GM21576 (cell line): ENCODE results near the gene CCNT1.
"Not testable (repeated sequence)": the region's sequence is repeated elsewhere in the genome, so short reads cannot be mapped to it uniquely, and the experiment has no call there.

Source experiments
- ATAC-seq: cut with Tn5 transposase; IDR thresholded peaks from one replicate; pipeline ENCODE4 v1.9.1; 2021; ENCODE audit warnings: mild to moderate bottlenecking, moderate library complexity; ENCODE audit not compliant: unreplicated experiment

The CCNT1 gene

DNA sequence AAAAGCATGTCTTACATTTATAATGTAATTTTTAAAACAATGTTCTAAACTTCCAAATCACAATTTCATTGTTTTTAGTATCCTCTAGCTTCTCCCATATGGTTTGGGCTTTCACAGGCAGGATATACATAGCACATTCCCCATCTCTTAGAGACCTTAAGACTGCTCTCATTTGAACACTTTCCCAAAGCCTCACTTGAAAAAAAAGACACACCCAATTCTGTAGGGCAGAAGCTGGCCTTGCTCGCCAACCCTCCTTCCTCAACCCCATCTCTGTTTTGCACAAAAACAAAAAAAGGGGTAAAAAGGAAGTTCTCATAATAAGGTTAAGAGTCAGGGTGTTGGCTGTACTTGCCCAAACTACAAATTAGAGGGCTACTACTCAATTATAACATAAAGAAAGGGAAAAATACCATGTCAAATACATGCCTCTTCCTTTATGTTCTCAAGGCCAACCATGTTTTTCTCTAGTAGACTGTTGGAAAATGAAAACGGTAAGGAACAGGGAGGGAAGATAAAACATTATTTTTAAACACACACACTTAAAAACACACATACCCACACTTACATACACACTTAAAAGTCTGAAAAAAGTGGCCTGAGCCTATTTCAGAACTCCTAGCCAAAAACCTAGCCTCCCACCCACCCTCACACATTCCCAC, 24.6 kb downstream of the CCNT1 start:
- no peak for ATAC-seq

DNA sequence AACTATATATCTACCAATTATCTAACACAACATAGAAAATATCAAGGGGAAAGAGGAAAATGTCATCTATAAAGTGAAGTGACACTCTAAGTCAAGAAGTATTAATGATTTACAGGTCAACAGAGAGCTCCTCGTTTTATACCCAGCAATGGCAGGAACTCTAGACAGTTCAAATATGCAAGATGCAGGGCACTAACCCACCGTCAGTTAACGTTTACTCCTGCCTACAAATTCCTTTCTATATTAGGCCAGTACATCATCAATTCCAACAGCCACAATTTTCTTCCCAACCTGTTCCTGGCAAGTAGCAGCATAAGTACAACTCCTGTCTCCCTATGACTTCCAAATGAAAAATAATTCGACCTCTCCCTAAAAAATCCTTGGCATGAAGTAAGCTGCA, 25.5 kb downstream of the CCNT1 start:
- no peak for ATAC-seq

DNA sequence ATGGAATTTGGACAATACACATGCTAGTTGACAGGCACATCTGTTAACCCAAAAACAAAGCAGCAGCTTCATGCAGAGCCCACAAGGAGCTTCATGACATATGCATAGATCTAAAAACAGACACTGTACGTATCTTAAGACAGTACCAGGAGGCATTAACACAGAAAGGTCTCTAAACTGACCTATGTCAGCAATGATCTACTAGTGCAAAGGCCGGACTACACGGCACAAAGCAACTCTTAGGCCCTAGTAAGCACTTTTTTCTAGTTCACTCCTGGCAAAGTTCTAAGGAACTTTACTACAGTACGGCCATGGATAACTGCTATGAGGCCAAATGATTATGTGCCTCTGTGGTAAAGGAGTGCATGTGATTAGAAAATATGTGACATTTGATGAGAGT, 26.1 kb downstream of the CCNT1 start:
- no peak for ATAC-seq

DNA sequence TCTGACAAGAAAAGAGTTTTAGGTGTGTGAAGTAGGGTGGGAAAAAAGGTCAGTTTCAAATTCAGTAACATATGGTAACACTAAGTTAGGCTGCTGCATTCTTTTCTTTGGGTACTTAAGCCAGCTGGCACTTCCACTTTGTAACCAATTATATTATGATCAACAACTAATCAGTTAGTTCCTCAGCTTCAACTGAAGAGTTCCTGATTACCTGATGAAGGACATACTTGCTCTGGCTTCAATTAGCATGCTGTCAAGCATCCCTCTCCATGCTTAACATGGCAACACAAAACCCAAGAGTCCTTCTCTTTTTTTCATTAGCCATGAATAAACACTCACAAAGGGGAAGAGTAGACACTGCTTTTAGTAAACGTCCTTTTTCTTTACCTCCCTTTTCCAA, 27.7 kb downstream of the CCNT1 start:
- ATAC-seq = no peak

DNA sequence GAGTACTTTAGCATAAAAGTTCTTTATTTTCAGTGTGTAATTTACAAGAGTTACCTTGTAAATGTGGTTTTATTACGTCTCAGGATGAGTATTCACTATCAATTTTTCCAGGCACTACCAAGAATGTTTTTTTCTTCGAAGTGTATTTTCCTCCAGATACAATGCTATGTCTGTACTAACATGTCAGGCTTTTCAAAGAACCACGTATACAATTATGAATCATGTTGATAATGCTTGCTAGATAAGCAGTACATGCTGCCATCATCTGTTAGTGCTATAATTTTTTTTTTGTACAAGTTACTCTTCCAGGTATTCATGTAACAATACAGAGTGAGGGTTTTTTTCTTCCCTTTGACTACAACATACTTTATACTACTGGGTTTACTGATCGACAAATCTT, 28.9 kb downstream of the CCNT1 start:
- no peak for ATAC-seq

DNA sequence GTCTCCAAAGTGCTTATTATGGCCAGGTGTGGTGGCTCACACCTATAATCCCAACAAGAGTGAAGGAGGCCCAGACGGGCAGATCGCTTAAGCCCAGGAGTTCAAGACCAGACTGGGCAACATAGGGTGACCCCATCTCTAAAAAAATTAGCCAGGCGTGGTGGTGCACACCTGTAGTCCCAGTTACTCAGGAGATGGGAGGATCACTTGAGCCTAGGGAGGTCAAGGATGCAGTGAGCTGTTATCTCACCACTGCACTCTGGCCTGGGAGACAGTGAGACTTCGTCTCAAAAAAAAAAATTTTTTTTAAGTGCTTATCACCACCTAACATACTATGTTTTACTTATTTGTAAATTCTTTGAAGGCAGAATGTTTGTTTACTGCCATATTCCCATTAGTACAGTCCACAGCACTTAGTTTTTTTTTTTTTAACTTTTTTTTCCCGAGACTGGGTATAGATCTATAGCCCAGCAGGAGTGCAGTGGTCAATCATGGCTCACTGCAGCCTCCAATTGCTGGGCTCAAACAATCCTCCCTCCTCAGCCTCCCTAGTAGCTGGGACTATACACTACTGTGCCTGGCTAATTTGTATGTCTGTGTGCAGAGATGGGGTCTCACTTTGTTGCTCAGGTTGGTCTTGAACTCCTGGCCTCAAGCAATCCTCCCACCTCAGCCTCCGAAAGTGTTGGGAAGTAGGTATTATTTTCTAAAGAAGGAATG, 29.7 kb downstream of the CCNT1 start:
- ATAC-seq = no peak

DNA sequence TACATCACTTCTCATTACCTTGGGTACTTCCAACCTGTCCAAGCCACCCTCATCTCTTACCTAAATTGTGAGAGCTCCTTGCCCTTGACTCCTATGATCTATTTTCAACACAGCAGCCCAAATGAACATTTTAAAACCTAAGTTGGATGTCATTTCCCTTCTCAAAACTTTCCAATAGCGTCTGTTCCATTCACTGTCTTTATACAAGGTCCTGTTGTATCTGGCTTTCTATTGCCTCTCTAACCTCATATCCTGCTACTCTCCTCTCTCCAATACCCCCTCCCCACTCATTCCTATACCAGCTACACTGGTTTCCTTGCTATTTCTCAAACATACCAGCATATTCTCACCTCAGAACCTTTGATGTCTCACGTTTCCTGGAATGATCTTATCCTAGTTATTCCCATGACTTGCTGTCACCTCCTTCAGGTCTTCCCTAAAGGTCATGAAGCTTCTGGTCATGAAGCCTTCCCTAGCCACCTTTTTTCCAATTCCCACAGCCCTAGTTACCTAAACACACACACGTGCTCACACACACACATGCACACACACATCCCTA, 30.4 kb downstream of the CCNT1 start:
- no peak for ATAC-seq

DNA sequence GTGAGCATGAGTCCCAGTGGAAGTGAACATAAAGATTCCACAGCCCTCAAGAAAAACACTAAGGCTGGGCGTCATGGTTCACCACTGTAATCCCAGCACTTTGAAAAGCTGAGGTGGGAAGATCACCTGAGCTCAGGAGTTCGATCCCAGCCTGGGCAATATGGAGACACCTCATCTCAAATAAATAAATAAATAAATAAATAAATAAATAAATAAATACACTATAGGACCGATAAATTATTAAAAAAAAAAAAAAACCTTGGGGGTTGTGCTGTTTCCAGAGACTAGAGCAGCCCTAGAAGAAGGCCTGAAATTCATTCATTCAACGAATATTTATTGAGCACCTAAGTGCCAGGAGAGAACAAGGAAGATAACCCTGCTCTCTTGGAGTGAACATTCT, 33.0 kb downstream of the CCNT1 start:
- ATAC-seq = no peak

DNA sequence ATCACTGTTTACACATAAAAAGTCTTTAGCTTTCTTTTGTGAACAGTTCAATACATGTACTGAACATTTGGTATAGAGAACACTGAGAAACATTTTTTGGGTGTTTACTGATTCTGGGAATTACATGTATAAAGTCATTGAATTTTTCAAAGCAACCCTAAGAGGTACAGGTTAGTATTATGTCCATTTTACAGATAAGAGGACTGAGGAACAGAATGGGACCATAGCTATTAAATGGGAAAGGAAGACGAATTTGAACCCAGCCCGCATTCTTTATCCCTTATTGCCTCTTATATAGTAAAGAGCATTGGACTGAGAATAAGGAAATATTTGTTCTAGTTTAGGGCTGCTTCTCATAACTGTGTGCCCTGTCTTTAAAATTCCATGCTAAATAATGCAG, 33.6 kb downstream of the CCNT1 start:
- ATAC-seq = no peak

DNA sequence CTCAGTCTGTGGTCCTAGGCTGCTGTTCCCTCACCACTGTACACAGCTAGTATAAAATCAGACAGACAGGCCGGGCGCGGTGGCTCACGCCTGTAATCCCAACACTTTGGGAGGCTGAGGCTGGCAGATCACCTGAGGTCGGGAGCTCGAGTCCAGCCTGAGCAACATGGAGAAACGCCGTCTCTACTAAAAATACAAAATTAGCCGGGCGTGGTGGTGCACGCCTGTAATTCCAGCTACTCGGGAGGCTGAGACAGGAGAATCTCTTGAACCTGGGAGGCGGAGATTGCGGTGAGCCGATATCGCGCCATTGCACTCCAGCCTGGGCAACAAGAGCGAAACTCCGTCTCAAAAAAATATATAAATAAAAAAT, 34.0 kb downstream of the CCNT1 start:
- not testable (repeated sequence) for ATAC-seq

DNA sequence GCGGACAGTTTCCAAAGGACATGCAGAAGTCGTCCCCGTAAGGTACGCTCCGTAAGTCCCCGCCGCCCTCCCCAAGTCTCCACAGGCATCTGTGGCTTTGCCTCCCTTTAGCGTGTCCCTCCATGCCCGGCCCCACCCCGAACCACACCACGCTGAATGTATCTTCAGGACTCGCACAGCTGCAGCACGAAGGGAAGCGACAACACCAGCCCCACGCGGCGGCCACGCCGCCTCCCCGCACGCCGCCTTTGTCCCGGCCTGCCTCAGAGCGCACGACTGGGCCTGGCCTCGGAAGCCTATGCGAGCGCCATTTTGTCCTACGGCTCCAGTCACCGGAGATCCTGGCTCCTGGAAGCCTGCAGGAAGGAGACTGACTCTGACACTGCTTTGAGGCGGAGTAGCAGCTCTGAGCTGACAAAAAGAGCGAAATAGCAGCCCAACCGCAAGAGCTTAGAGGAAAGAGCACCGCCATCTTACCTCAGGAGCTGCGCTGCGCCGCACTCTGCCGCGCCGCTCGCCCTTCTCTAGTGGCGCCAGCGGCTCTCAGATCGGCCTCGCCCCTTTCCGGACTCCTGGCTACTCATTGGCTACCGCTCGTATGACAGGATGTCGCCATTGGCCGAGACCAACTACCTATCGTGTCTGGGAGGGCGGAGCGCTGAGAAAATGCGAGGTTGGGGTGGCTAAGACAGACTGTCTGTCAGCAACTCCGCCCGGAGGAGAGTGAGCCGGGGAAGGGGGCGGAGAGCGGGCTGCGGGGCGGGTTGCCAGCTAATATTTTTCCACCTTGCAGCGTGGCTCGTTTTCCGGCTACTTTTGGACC, 34.6 kb downstream of the CCNT1 start, which contains the start of gene KANSL2:
Gene KANSL2 (minus strand): TSS at position 529 of the 823 bp plus-strand sequence. CDS start 606 bp downstream, outside the sequence.
- ATAC-seq = peak; percentile 98

DNA sequence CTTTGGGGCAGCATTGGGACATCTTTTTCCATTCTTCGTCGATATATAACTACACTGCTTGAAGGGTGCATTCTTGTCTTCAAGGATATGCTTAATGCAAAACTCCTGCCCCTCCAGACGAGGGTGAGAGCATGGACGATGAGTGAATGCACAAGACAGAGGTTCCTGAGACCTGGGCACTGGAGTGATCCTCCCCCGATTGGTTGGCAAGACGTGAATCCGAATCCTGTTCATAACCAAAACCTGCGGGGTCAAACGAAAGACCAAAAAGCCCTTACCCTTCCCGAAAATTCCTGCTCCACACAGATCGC, 35.2 kb downstream of the CCNT1 start:
- ATAC-seq = no peak

DNA sequence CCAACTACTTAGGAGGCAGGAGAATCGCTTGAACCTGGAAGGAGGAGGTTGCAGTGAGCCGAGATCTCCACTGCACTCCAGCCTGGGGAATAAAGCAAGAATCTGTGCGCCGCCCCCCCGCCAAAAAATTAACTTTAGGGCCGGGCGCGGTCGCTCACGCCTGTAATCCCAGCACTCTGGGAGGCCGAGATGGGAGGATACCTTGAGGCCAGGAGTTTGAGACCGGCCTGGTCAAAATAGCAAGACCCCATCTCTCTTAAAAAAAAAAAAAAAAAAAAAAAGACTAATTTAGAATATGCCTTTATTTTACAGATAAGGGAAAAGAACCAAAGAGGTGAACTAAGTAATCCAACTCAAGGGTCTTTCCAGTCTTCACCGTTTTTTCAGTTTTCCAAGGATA, 35.6 kb downstream of the CCNT1 start:
- ATAC-seq = no peak

DNA sequence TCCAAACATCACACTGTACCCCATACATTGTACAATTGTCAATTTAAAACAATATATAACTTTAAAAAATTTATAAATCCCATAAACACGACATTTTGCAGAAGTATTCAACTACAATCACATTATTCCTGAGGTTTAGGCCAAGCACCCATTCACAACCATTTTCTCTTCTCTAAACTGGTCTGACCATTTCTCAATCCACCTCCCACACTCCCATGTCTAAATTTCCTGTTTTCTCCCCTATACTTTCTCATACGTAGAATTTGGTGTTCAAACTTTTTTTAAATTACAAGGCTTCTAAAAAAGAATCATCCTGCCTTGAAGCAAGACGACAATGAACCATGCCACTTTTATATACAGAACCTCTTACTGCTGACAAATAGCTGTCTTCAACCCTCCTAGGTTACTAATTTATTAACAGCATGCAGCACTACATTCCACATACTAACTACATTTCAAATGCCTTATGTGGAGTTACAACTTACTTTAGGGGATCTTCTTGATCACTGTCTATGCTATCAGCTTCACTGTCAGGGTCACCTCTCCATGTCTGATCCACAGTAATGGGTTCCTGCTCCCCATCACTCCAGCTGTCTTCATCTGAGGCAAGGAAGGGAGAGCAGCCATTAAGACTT, 37.8 kb downstream of the CCNT1 start:
- ATAC-seq = no peak

DNA sequence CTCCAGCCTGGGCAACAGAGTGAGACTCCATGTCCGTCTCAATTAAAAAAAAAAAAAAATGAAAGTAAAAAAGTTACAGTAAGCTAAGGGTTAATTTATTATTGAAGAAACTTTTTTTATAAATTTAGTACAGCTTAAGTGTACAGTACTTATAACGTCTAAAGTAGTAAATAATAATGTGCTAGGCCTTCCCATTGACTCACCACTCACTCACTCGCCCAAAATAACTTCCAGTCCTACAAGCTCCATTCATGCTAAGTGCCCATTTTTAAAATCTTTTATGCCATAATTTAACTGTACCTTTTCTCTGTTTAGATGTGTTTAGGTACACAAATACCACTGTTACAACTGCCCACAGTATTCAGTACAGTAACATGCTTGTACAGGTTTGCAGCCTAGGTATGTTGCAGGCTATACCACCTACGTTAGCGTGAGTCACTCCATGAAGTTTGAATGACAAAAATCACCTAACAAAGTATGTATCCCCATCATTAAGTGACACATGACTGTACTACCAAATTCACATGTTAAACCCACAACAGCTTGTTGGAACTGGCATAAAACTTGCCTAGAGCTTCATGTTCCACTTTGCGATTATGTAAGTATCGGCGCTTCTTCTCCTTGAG, 45.2 kb downstream of the CCNT1 start:
- no peak for ATAC-seq

DNA sequence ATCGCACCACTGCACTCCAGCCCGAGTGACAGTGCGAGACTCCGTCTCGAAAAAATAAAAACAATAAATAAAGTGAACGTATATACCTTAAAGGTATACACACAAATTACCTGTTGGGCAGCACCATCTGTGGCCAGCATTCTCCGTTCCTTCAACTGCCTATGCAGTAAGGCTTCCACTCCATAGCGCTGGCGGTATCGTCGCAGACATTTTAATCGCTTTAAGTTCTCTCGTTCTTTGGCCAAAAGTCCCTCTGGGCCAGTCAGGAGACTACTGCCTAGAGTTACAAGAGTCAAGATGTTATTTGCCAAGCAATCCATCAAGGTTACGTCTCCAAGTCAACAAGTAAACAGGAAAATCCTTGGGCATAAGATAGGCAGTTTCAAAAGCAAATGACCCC, 47.5 kb downstream of the CCNT1 start:
- no peak for ATAC-seq

DNA sequence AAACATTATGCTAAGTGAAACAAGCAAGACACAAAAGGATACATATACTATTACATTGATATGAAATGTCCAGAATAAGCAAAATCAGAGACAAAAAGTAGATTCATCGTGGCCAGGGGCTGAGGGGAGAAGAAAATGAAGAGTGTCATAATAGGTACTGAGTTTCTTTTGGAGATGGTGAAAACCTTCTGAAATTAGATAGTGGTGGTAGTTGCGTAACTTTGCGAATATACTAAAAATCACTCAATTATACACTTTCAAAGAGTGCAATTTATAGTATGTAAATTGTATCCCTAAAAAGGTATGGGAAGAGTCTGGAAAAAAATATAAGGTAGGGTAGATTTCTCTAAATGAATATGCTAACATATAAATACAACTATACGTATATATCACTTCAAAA, 56.6 kb downstream of the CCNT1 start:
- ATAC-seq = no peak

DNA sequence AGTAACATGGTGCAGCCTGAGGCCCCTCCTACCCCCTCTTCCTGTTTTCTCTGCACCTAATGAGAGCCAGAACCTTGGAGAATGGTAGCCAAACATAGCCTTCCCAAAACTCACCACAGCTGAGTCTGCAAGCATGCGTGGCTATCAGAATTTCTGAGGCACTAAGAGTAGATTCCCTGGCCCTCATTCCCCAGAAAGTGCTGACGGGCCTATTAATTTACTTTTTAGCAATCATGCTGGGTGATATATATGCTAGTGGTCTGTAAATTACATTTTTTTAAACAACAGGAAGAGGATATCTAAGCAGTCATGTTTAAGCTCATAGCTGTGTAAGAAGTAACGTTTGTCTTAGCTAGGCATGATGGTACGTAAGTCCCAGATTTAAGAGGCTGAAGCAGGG, 64.8 kb downstream of the CCNT1 start:
- ATAC-seq = no peak

DNA sequence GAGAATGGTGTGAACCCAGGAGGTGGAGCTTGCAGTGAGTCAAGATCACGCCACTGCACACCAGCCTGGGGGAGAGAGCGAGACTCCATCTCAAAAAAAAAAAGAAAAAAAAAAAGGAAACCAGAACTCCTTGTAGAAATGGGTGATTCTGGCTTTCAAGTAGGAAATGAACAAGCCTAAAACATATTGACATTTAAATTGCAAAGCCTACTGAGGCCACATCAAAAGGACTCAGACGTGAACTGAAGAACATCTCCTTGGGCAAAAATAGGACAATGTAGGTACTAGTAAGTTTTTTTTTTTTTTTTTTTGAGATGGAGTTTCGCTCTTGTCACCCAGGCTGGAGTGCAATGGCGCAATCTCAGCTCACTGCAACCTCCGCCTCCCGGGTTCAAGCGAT, 71.2 kb downstream of the CCNT1 start:
- ATAC-seq = not testable (repeated sequence)

DNA sequence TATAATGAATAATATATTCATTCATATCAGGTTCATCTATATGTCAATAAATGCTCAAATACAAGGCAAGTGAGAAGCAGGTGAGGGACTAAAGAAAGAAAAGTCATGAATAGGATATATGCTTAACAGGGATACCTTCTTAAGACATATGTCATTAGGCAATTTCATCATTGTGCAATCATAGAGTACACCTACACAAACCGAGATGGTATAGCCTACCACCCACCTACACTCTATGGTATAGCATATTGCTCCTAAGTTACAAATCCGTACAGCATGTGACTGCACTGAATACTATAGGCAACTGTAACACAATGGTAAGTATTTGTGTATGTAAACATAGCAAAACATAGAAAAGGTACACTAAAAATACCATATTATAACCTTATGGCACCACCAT, 73.5 kb downstream of the CCNT1 start:
- no peak for ATAC-seq
